AG10803 (cell line): ENCODE results near the gene SHROOM3.
"Not testable (repeated sequence)": the region's sequence is repeated elsewhere in the genome, so short reads cannot be mapped to it uniquely, and the experiment has no call there.

Source experiments
- DNase-seq: peaks from one replicate; pipeline ENCODE4 v3.0.0; 2010; ENCODE audit warnings: low read depth
- H3K4me3 ChIP-seq: 2 replicates; pipeline ENCODE4 v1.5.1; 2011; ENCODE audit warnings: mild to moderate bottlenecking, low read length, control low read depth
- TF ChIP-seq, protein P1 (sequence below): conservative IDR thresholded peaks from 2 replicates; pipeline ENCODE4 v1.5.1; 2011; ENCODE audit warnings: mild to moderate bottlenecking, low read length, control low read depth, inconsistent platforms

SHROOM3 gene

DNA sequence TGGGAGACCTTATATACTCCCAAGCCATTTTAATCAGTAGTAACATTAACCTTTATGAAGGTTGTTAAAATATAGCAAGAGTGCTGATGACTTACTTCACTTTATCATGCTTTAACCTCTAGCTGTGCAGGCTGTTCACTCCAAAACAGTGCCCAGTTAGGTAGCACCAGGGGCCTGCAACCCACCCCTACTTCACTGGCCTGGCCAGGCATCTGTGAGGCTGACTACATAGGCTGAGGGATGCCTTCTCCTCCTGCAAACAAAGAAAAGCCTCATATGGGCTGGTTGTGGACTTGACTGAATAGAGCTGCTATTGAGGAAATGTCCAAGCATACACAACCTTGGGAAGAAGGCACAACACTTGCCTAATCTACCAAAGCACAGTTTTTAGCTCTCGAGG, 172.8 kb downstream of the SHROOM3 start:
- TF ChIP-seq, protein P1, sequence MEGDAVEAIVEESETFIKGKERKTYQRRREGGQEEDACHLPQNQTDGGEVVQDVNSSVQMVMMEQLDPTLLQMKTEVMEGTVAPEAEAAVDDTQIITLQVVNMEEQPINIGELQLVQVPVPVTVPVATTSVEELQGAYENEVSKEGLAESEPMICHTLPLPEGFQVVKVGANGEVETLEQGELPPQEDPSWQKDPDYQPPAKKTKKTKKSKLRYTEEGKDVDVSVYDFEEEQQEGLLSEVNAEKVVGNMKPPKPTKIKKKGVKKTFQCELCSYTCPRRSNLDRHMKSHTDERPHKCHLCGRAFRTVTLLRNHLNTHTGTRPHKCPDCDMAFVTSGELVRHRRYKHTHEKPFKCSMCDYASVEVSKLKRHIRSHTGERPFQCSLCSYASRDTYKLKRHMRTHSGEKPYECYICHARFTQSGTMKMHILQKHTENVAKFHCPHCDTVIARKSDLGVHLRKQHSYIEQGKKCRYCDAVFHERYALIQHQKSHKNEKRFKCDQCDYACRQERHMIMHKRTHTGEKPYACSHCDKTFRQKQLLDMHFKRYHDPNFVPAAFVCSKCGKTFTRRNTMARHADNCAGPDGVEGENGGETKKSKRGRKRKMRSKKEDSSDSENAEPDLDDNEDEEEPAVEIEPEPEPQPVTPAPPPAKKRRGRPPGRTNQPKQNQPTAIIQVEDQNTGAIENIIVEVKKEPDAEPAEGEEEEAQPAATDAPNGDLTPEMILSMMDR = no peak
- no peak overlapping the region for H3K4me3 ChIP-seq

DNA sequence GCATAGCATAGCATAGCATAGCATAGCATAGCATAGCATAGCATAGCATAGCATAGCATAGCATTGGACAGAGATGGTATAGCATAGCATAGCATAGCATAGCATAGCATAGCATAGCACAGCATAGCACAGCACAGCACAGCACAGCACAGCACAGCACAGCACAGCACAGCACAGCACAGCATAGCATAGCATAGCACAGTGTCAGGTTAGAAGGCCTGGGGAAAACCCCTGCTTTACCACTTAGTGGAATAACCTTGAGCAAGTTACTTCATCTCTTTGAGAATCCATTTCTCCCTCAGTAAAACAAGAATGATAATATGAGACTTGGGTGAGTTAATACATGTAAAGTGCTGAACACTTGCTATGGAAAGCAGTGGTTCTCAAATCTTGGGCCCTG, 173.5 kb downstream of the SHROOM3 start:
- not testable (repeated sequence) for DNase-seq, H3K4me3 ChIP-seq

More for the DNA sequence above, 172.8 kb downstream of the SHROOM3 start:
- no peak for DNase-seq

DNA sequence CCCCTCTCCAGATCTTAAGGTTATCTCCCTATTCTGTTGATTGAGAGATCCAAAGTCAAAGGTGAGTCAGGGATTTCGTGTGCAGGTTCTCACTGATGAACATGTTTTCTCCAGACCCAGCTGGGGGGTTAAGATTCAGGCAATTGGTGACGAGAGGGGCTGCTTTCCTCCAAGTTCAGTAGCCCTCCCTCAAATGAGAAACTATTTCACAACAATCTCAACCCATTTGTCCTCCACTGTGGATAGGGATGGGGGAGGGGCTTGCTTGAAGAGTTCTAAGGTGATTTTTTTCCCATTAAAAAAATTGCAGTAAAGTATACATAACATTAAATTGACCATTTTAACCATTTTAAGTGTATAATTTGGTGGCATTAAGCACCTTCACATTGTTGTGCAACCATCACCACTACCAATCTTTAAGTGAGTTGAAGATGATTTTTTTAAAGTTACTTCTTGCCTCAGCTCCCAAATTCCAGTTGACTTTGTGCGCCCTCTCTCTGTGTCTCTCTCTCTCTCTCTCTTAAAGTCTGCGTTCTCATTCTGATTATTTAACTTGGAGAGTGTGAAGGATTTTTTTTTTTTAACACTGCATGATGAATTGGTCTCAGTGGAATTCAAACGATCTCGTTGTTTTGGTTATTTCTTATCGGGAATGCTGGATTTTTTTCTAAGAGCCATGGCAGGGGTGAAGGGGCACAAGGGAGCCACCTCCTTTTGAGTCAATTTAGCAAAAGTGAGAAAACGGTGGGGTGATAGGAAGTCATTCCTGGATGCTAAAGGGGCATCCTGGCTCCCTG, 175.9 kb downstream of the SHROOM3 start:
- peak; percentile 69 for DNase-seq
- no peak overlapping the region for H3K4me3 ChIP-seq
- TF ChIP-seq, protein P1 = no peak

DNA sequence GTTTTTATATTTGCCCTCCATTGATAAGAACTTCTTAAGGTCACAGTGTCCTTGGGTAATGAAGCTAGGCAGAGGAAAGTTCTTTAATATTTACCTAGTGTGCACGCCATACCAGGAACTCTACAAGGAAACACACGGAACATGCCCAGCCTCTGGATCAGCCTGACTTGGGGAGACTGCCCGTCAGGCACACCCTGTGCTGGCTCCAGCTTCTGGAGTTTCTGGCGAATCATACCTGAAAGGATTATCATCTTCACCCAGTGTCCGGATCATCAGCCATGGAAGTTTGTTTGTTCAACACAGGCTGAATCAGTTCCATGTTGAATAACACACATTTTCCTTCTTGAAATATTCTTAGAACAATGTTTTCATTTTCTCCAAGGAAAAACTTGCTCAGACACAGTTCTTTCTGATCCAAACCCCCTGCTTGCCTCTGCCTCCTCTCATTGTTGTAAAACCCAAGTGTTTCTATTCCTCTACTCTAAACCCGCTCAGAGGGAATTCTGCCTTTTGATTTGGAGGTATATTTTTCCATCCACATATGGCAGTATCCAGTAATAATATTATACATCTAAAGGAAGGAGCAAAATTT, 176.7 kb downstream of the SHROOM3 start:
- no peak for DNase-seq
- H3K4me3 ChIP-seq = no peak overlapping the region
- TF ChIP-seq, protein P1 = no peak

DNA sequence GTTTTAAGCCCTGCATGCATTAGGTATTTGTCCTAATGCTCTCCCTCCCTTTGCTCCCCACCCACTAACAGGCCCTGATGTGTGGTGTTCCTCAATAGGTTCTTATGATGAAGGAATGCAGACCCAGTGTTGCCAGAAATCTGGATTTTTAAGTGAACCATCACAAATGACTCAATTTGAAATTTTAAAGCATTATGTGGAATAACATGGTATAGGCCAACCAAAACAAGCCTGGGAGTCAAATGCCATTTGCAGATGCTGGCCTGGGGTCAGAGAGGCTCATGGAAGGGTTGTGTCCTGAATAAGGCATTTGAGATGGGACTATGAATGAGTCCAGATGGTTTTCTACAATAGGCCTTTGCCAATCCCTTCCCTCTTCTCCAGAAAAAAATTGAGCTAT, 179.6 kb downstream of the SHROOM3 start:
- TF ChIP-seq, protein P1 = no peak
- DNase-seq = peak; percentile 96
- H3K4me3 ChIP-seq = no peak overlapping the region

DNA sequence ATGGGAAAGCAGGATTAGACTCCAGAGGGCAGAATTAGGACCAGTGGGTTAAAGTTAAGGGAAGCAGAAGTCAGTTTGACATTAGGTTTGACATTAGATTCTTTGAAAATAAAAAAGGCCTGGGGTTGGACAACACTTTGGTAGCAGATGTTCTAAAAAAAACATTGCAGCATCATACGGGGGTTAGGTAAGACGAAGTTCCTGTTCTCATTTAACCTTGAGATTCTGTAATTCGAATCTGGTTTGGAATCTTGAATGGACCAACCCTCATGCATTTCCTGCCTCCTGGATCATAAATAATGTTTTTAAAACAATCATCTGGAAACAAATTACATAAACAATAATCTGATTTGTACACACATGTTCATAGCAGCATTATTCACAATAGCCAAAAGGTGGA, 181.0 kb downstream of the SHROOM3 start:
- peak; percentile 64 for DNase-seq
- H3K4me3 ChIP-seq = no peak overlapping the region
- TF ChIP-seq, protein P1 = no peak

DNA sequence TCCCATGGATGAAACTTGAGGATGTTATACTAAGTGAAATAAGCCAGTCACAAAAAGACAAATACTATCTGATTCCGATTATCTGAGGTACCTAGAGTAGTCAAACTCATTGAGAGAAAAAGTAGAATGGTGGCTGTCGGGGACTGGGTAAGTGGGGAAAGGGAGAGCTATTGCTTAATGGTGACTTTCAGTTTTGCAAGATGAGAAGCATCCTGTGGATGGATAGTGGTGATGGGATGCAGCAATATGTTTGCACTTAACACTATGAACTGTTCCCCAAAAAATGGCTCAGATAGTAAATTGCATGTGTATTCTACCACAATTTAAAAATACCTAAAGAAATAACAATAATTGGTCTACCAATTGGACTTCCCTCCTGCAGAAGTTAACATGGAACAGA, 181.5 kb downstream of the SHROOM3 start:
- no peak overlapping the region for H3K4me3 ChIP-seq
- TF ChIP-seq, protein P1 = no peak
- DNase-seq = peak; percentile 39
